ENCODE measurements around the gene ECT2L. TPM values are rescaled to one million over a fixed set of nuclear protein-coding genes. Genes with fewer than 3 reads are reported as not detected.

The ECT2L gene
- total RNA-seq, 4 donors from 2014 or later: 0.17 to 0.42 (median 0.21) TPM

DNA sequence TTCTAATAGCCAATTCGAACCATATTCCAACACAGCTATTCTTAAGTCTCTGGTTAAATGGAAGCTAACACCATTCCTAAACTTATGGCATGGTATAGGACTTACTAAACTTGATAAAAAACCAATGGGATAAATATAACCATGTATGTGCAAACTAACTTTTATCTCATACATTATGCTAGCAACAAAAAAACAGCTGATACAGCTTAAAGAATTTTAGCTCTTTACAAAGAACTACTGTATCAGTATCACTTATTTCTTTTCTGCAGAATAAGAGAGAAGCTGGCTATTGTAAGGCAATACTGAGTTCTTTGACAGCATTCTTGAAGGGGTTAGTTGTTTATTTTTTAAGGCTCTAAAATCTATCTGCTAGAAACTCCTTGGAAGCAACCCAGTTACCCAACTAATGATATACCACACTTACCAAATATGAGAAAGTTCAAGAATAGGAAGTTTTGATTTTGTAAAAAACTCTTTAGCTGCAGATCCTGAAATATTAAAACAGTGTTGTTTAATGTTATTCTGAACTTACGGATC is 147.3 kb downstream of the ECT2L start:
- Histone ChIP-seq H3K27ac (replicated peaks in 1 of 4) (no peak overlapping the region), H3K4me3 (no peak overlapping the region), H3K27me3 (no peaks in the 10 kb centered on the region), H3K36me3 (peaks cover 0 to 63% (median 36%) of the 10 kb centered on the region in 4 donors), H3K9me3 (no peaks in the 10 kb centered on the region), H3K4me1 (peaks cover 6 to 15% (median 12%) of the 10 kb centered on the region in 4 donors)
- WGBS: 87% methylated on average over 2 of the region's 2 CpGs
- intact Hi-C loops (cut with DNase I): no loop called here
- DNase-seq (ENCODE audit: extremely low spot score): no peak
- TF ChIP-seq POLR2AphosphoS5 (IDR thresholded peaks at IDR 0.05) (no peak), POLR2A (IDR thresholded peaks at IDR 0.05; ENCODE audit: low read depth) (no peak), EP300 (IDR thresholded peaks at IDR 0.05) (no peak)
- TF ChIP-seq, protein P1, sequence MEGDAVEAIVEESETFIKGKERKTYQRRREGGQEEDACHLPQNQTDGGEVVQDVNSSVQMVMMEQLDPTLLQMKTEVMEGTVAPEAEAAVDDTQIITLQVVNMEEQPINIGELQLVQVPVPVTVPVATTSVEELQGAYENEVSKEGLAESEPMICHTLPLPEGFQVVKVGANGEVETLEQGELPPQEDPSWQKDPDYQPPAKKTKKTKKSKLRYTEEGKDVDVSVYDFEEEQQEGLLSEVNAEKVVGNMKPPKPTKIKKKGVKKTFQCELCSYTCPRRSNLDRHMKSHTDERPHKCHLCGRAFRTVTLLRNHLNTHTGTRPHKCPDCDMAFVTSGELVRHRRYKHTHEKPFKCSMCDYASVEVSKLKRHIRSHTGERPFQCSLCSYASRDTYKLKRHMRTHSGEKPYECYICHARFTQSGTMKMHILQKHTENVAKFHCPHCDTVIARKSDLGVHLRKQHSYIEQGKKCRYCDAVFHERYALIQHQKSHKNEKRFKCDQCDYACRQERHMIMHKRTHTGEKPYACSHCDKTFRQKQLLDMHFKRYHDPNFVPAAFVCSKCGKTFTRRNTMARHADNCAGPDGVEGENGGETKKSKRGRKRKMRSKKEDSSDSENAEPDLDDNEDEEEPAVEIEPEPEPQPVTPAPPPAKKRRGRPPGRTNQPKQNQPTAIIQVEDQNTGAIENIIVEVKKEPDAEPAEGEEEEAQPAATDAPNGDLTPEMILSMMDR (IDR thresholded peaks at IDR 0.05): no peak

DNA sequence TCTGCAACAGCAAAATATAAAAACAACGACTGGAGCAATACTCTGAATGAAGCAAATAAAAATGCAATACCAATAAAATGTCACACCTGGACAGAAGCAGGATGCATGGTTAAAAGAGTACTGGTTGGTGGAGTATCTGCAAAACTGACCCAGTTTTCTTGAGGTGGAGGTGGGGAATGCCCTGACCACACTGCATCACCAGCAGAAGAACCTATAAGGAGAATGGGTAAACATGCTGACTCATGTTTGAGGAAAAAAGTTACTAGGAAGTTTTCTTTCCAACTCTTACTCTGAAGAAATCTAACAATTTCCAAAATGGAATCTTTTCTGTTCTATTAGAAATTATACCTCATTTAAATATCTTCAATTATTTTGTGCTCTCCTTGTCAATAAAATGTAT is 148.5 kb downstream of the ECT2L start:
- peaks cover 0 to 60% (median 34%) of the 10 kb centered on the region in 4 donors for H3K36me3 ChIP-seq
- no peak overlapping the region for H3K4me3 ChIP-seq
- intact Hi-C loops (cut with DNase I): no loop called here
- H3K27me3 ChIP-seq: no peaks in the 10 kb centered on the region
- 55% methylated on average over 1 of the region's 1 CpG for WGBS
- DNase-seq (ENCODE audit: extremely low spot score): no peak
- peaks cover 7 to 28% (median 19%) of the 10 kb centered on the region in 4 donors for H3K4me1 ChIP-seq
- TF ChIP-seq POLR2A (IDR thresholded peaks at IDR 0.05; ENCODE audit: low read depth) (no peak), POLR2AphosphoS5 (IDR thresholded peaks at IDR 0.05) (no peak), EP300 (IDR thresholded peaks at IDR 0.05) (no peak)
- TF ChIP-seq, protein P1 (IDR thresholded peaks at IDR 0.05): no peak
- H3K27ac ChIP-seq (replicated peaks in 1 of 4): no peak overlapping the region
- no peaks in the 10 kb centered on the region for H3K9me3 ChIP-seq

DNA sequence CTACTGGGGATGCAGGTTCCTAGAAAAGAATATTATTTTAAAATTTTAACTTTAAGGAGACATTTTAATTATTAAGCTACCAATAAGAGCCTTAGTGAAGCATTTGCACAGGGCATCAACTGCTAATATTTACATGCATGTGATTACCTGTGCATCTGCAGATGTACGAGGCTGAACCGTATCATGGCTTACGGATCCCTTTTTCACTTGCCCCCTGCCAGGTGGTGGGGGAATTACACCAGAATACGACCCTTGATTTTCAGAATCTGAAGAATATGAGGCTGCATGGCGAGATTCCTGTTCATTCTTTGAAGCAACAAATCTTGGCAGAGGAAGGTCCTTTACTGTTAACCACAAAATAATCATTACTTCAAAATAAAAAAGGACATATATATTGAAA is 149.5 kb downstream of the ECT2L start:
- Histone ChIP-seq H3K36me3 (peaks cover 0 to 54% (median 28%) of the 10 kb centered on the region in 4 donors), H3K4me1 (peaks cover 8 to 30% (median 21%) of the 10 kb centered on the region in 4 donors), H3K27ac (replicated peaks in 1 of 4) (no peak overlapping the region), H3K4me3 (no peak overlapping the region), H3K27me3 (no peaks in the 10 kb centered on the region), H3K9me3 (no peaks in the 10 kb centered on the region)
- TF ChIP-seq POLR2A (IDR thresholded peaks at IDR 0.05; ENCODE audit: low read depth): no peak
- TF ChIP-seq, protein P1 (IDR thresholded peaks at IDR 0.05): no peak
- no peak for TF ChIP-seq EP300 (IDR thresholded peaks at IDR 0.05)
- TF ChIP-seq POLR2AphosphoS5 (IDR thresholded peaks at IDR 0.05): no peak
- WGBS: 94% methylated on average over 5 of the region's 5 CpGs
- intact Hi-C loops (cut with DNase I): no loop called here
- no peak for DNase-seq (ENCODE audit: extremely low spot score)

- H3K9me3 ChIP-seq: no peaks in the 10 kb centered on the region
- peaks cover 8 to 34% (median 21%) of the 10 kb centered on the region in 4 donors for H3K4me1 ChIP-seq
- 84% methylated on average over 2 of the region's 2 CpGs for WGBS
- H3K36me3 ChIP-seq: peaks cover 0 to 28% (median 13%) of the 10 kb centered on the region in 4 donors
- no peak for DNase-seq (ENCODE audit: extremely low spot score)
- no peak overlapping the region for H3K27ac ChIP-seq (replicated peaks in 1 of 4)
- H3K27me3 ChIP-seq: no peaks in the 10 kb centered on the region
- TF ChIP-seq, protein P1 (IDR thresholded peaks at IDR 0.05): no peak
- no peak for TF ChIP-seq POLR2A (IDR thresholded peaks at IDR 0.05; ENCODE audit: low read depth)
- TF ChIP-seq POLR2AphosphoS5 (IDR thresholded peaks at IDR 0.05): no peak
- TF ChIP-seq EP300 (IDR thresholded peaks at IDR 0.05): no peak
- intact Hi-C loops (cut with DNase I): no loop called here
- H3K4me3 ChIP-seq: no peak overlapping the region
These were observed 152.1 kb downstream of the ECT2L start for GRCh38 chr6:138948004-138948403.

Data from esophagus muscularis mucosa (tissue), 4 donors.